T-helper 1 cell treated with Interleukin-12 subunit alpha and Interleukin-12 subunit beta and Interleukin-4 antibody, amounts not matched to agents 30 ng/mL and 1 ng/mL, for 36 hours (primary cell): ENCODE results near the gene ELN. TPM values are rescaled to one million over a fixed set of nuclear protein-coding genes. Genes with fewer than 3 reads are reported as not detected.

Source experiments
- intact Hi-C: fragments of 100-400 bp; cut with micrococcal nuclease; formaldehyde crosslinking; loops from one replicate; pipeline ENCODE4 v1.15.1; 2024
- total RNA-seq: library from RNA; stranded (reverse); gene quantifications from 2 replicates; pipeline ENCODE4 v1.2.3, GENCODE V29; 2022

ELN gene
- total RNA-seq, 1 donor from 2014 or later: not detected

DNA sequence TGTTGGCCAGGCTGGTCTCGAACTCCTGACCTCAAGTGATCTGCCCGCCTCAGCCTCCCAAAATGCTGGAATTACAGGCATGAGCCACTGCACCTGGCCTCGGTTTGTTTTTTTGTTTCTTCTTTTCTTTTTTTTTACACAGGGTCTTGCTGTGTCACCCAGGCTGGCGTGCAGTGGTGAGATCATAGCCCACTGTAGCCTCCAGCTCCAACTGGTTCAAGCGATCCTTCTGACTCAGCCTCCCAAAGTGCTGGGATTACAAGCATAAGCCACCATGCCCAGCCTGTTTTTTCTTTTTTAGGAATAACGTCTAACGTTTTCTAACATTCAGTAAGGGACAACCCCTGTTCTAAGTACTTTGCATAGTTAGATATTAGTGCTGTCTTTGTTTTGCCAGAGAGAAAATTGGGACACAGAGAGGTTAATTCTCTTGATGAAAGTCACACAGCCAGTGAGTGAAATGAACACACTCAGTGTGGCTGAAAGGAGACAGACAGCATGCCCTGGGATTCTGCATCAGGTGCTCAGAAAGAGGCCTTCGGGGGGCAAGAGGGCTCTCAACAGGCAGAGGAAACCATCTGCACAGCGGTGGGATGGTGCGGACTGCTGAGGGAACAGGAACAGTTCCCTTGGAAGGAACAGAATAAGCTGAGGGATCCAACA, 59.9 kb downstream of the ELN start:
- intact Hi-C loops: loop anchor here (5.0 kb wide), 1 partner anchor 421 kb away; the partner anchor contains the start of gene VPS37D

GRCh38 chr7:74092321-74092963, 64.5 kb downstream of the ELN start:
- intact Hi-C loops: no loop called here

- intact Hi-C loops: no loop called here
Observed at GRCh38 chr7:74092964-74093471, 65.0 kb downstream of the ELN start.

GRCh38 chr7:74093671-74094223, 65.8 kb downstream of the ELN start:
- intact Hi-C loops: loop anchor here (1.0 kb wide), 3 partner anchors 10 to 81 kb away; partner anchors contain the start of genes EIF4H and LIMK1

DNA sequence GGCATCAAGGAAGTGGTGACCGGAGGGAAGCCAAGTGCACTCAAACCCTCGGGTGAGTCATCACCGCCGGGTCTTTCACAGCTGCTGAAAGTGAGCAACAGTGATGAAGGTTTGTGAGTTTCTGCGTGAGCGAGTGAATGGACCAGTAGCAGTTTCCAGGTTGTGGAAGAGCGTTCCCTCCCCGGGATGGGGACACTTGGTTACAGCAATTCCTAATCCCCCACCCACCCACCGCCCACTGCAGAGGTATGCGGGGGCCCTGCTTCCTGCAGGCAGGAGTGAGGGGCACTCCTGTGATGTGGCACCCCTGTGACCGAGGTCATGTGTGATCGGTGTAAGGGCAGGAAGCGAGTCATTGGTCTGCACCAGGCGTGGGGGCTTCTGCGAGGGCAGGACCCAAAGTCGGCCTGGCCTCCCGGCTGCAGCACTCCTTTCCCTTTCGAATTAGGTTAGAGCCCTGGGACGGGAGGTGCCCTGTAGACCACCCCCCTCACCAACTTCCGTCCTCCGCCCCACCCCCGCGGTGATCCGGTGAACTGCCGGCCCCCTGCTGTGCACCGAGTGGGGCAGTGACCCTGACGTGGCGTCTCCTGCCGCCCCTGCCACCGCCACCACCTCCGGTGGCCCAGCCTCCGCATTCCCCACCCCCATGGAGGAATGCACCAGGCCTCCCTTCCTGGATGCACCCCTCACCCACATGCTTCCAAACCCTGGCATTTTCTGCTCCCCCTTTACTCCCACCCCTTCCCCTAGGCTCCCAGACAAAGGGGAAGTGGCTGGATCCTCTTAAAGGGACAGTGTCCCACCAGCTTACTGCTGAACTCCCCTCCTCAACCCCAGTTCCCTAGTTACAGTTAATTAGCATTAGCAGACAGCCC, 66.5 kb downstream of the ELN start:
- intact Hi-C loops: loop anchor here (1.0 kb wide), 3 partner anchors 11 to 80 kb away; partner anchors contain the start of genes EIF4H and LIMK1

- intact Hi-C loops: no loop called here
Observed at GRCh38 chr7:74095135-74095534, 67.2 kb downstream of the ELN start.

- intact Hi-C loops: no loop called here
Observed at GRCh38 chr7:74097937-74098614, 70.1 kb downstream of the ELN start.

- intact Hi-C loops: no loop called here
Observed at GRCh38 chr7:74099031-74099430, 71.1 kb downstream of the ELN start.

GRCh38 chr7:74101061-74101681, 73.2 kb downstream of the ELN start:
- intact Hi-C loops: no loop called here

DNA sequence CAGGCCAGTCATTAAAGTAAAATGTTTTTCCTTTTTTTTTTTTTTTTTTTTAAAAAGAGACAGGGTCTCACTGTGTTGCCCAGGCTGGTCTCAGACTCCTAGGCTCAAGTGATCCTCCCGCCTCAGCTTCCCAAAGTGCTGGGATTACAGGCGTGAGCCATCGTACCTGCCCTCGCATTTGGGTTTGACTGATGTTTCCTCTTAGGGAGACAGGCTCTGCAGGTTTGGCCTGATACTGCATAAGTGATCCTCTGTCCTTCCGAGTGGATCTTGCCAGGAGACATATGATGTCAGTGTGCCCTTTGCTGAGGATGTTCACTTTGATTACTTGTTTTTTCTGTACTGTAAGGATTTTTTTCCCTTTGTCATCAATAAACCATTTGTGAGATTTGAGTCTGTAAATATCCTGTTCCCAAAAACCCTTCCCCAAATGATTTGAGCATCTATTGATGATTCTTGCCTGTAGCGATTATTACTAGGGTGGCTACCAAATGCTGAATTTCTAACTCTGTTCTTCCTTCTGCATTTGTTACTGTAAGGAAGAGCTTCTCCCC, 75.3 kb downstream of the ELN start:
- intact Hi-C loops: no loop called here

DNA sequence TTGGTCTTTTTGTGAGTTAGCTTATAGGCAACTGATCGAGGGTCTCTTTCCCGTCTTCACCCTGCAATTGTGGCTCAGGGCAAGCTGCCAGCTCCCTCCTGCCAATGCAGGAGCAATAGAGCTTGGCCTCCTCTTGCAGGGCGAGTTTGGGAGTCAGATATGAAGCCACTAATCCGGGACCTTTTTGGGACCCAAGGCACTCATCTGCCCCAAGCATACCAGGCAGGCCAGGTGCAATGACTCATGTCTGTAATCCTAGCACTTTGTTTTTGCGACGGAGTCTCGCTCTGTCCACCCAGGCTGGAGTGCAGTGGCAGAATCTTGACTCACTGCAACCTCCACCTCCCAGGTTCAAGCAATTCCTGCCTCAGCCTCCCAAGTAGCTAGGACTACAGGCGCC, 76.7 kb downstream of the ELN start:
- intact Hi-C loops: no loop called here

- intact Hi-C loops: no loop called here
Observed at GRCh38 chr7:74105992-74106391, 78.0 kb downstream of the ELN start.

DNA sequence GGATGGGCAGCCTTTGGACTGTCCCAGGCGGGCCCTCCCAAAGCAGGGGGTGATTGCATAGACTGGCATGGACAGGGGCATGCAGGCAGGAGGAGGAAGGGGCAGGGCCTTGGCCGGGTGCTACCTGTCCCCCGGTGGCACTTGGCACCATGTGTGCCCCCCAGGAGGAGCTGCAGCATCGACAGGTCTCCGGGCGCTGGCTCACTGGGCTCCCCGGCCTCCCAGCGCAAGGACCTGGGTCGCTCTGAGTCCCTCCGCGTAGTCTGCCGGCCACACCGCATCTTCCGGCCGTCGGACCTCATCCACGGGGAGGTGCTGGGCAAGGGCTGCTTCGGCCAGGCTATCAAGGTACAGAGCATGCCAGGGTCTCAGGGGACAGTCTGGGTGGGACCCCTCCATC, 78.9 kb downstream of the ELN start:
- intact Hi-C loops: no loop called here

DNA sequence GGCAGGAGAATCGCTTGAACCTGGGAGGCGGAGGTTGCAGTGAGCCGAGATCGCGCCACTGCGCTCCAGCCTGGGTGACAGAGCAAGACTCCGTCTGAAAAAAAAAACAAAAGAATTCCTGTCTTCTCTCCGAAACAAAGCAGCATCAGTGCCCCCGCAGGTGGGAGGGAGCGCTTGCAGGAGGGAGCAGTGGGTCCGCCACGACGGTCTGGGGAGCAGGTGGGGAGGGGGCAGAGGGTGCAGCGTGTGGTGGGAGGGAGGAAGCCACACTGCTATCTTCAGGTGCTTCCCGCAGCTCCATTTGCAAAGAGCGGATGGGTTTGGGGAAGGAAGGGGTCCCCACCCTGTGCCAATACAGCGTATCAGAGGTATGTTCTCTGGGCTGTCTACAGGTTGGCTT, 87.4 kb downstream of the ELN start:
- intact Hi-C loops: no loop called here

- intact Hi-C loops: no loop called here
Observed at GRCh38 chr7:74116356-74116755, 88.4 kb downstream of the ELN start.

Other genes with a start within 250 kb of the ELN start
- not detected in 2 replicates for gene CLDN4, start 197.2 kb upstream of the ELN start, total RNA-seq
- 1.7 and 2.1 TPM in 2 replicates for gene METTL27, start 185.7 kb upstream of the ELN start, total RNA-seq
- gene TMEM270, start 167.0 kb upstream of the ELN start, total RNA-seq: not detected in 2 replicates
- 19.5 and 20.6 TPM in 2 replicates for gene LIMK1, start 55.6 kb downstream of the ELN start, total RNA-seq
- gene EIF4H, start 146.2 kb downstream of the ELN start, total RNA-seq: 275 and 279 TPM in 2 replicates
- 27.3 and 27.9 TPM in 2 replicates for gene LAT2, start 181.8 kb downstream of the ELN start, total RNA-seq
- 51.7 and 55.0 TPM in 2 replicates for gene RFC2, start 226.2 kb downstream of the ELN start, total RNA-seq